Hematopoietic multipotent progenitor cell (in vitro differentiated cells): ENCODE results near the gene SDSL. TPM values are rescaled to one million over a fixed set of nuclear protein-coding genes. Genes with fewer than 3 reads are reported as not detected.

Source experiments
- DNase-seq, 3 donors: peaks; one replicate each; pipeline ENCODE4 v3.0.0-alpha.2; 2011 to 2015; ENCODE audit warnings: low read depth in 2 of 3, low spot score in 2 of 3
- total RNA-seq: library from RNA; depleted of rRNA; stranded (reverse); fragments of >200 nt; gene quantifications from one replicate; pipeline ENCODE4 v1.2.3, GENCODE V29; 2012

Gene SDSL
- total RNA-seq, 1 donor, result 16.2 TPM

- DNase-seq, result no peak
Measured at GRCh38 chr12:113418213-113418879, 3.8 kb upstream of the SDSL start.

GRCh38 chr12:113420996-113421595 is 1.1 kb upstream of the SDSL start:
- no peak for DNase-seq

DNA sequence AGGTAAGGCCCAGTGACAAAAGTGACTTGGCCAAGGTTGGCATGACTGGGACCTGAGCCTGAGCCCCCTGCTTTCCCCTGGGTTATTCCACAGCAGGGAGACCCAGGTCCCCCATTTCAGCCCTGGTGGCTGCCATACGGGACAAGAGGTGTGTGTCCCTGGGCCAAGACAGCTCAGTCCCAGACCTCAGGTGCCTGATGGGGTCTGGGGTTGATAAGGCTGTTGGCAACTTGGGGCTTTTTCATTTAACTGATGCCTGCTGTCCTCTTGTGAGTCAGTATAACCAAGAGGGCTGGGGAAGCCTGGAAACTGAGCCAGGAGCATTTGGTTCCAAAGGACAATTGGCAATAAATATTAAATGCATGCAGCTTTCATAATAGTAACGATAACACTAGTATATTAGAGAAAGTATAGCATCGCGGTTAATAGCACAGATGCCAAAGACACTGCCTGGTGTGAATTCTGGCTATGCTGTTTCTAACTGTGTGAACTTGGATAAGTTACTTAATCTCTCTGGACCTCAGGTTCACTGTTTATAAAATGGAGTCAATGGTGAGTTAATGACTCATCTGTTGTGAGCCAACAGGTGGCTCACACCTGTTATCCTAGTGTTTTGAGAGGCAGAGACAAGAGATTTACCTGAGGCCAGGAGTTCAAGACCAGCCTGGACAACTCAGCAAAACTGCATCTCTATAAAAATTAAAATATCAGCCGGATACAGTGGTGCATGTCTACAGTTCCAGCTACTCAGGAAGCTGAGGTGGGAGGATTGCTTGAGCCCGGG is 898 bp downstream of the SDSL start:
- no peak for DNase-seq

GRCh38 chr12:113424456-113424855 is 2.3 kb downstream of the SDSL start:
- no peak for DNase-seq

DNA sequence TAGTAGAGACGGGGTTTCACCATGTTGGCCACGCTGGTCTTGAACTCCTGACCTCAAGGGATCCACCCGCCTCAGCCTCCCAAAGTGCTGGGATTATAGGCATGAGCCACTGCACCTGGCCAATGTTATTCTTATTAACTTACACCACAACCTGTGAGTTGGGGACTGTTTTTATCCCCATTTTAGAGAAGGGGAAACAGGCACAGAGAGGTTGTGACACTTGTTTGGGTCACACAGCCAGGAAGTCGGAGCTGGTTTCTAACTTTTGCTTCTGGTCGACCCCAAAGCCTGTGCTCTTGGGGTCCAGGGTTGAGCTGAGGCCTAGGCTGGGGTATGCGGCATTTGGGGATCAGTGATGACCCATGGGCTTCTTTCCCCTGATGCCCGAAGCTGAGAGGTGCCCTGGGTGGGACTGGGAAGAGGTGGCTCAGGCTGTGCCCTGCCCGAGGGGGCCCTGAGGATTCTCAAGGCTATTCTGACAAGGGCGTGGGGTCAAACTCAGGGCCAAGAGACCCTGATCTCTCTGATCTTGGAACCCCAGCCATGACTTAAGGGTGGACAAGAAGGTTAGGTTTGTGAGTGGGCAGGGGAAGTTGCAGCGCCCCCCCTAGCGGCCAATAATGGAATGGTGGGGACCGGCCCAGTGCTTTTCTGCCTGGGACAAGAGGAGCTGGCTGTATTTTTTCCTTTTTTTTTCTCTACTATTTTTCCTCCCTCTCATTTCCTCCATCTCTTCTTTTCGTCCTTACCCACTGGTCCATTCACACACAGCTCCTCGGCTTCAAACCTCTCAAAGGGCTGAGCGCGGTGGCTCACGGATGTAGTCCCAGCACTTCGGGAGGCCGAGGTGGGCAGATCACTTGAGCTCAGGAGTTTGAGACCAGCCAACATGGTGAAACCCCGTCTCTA is 3.0 kb downstream of the SDSL start:
- peak; percentile 13 to 59 (median 36) for DNase-seq

DNA sequence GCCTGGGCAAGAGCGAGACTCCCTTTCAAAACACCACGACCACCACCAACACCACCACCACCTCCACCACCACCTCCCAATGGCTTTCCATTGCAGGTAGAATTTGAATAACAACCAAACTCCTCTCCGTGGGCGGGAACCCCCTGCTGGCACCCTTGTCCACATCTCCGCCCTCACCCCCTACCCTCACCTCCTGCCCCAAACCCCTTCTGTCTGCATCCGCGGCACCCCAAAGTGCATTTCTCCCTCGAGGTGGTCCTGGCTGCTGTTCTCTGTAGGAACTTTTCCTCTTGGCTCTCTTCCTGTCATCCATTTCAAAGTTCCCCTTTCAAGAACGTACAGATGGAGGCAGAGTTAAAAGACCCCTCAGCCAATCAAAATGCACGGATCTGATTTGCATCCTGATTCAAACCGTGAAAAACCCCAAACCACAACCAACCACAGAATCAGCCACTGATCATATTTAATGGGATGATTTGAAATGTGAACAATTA is 3.8 kb downstream of the SDSL start:
- no peak for DNase-seq

- no peak for DNase-seq
Measured at GRCh38 chr12:113427882-113428281, 5.7 kb downstream of the SDSL start.

DNA sequence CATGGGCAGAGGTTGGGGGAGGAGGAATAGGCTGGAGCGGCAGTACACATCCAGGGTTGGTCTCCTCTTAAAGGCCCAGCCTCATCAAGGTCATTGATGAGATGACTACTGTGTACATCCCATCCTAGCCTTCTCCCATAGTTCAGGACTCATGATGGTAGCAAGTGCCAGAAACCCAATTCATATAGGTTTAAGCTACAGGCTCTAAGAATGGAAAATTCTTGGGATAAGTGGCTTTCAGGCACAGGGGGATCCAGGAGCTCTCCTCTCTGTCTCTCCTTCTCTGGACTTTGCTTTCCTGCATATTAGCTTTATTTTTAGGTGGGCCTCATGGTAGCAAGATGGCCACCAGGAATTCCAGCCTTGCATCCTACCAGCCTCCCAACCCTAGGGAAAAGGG is 6.3 kb downstream of the SDSL start:
- no peak for DNase-seq

- DNase-seq, result no peak
Measured at GRCh38 chr12:113432986-113433385, 10.8 kb downstream of the SDSL start.

DNA sequence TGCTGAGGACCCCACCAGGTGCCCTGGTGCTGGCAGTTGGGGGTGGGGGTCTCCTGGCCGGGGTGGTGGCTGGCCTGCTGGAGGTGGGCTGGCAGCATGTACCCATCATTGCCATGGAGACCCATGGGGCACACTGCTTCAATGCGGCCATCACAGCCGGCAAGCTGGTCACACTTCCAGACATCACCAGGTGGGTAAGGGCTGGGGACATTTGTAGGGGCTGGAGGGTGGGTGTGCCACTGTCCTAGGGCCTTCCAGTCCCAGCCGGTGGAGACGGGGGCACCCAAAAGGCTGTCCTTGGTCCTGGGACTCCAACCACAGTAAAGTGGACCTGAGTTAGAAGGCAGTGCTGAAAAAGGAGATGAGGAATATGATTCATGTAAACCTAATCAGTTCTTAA is 13.2 kb downstream of the SDSL start:
- DNase-seq, result no peak

- DNase-seq, result no peak
Measured at GRCh38 chr12:113436586-113436985, 14.4 kb downstream of the SDSL start.

DNA sequence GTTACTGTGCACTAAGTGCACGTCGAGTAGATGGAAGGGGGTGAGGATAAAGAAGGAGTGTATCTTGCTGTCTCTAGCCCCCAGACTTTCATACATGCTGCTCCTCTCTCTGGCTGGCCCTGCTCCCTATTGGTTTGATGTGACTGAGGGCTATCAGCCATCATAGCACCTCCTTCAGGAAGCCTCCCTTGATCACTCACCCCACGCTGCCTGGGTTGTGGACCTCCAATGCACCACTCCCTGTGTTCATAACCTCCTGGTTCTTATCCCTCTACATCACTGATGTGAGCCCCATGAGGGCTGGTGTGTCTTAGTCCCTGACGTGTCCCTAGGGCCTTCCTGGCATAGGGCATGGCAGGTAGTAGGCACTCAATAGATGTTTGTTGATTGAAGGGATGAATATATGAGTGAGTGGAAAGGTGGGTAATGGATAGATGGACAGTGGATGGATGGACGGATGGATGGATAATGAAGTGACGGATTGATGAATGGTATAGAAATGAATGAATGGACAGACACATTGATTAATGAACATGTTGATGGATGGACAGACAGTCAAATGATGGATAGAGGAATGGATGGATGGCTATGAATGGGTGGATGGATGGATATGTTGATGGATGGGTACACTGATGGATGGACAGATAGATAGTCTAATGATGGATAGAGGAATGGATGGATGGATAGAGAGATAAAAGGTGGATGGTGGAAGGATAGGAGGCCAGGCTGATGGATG is 15.0 kb downstream of the SDSL start:
- no peak for DNase-seq

GRCh38 chr12:113437729-113438100 is 15.5 kb downstream of the SDSL start:
- DNase-seq, result no peak

DNA sequence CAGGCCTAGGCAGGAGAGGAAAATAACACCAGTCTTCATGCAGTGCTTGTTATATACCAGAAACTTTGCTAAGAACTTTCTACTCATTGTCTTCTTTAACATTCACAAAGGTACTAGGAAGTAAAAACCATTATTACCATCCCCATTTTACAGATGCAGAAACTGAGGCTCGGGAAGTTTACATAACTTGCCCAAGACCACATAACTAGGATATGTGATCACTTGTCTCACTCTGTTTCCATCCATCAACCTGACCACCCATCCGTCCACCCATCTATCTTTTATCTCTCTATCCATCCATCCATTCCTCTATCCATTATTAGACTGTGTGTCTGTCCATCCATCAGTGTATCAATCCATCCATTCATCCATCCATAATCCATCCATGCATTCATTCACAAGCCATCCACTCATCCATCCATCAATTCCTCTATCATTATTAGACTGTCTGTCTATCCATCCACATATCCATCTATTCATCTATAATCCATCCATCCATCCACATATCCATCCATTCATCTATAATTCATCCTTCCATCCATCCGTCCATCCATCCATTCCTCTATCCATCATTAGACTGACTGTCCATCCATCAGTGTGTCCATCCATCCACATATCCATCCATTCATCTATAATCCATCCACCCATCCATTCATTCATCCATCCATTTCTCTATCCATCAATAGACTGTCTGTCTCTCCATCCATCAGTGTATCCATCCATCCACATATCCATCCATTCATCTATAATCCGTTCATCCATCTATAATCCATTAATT is 16.5 kb downstream of the SDSL start:
- DNase-seq, result no peak

GRCh38 chr12:113439301-113439597 is 17.1 kb downstream of the SDSL start:
- no peak for DNase-seq

GRCh38 chr12:113439606-113440030 is 17.4 kb downstream of the SDSL start:
- DNase-seq, result peak in 1 of 3 donors; percentile 39

- no peak for DNase-seq
Measured at GRCh38 chr12:113440336-113440735, 18.2 kb downstream of the SDSL start.

DNA sequence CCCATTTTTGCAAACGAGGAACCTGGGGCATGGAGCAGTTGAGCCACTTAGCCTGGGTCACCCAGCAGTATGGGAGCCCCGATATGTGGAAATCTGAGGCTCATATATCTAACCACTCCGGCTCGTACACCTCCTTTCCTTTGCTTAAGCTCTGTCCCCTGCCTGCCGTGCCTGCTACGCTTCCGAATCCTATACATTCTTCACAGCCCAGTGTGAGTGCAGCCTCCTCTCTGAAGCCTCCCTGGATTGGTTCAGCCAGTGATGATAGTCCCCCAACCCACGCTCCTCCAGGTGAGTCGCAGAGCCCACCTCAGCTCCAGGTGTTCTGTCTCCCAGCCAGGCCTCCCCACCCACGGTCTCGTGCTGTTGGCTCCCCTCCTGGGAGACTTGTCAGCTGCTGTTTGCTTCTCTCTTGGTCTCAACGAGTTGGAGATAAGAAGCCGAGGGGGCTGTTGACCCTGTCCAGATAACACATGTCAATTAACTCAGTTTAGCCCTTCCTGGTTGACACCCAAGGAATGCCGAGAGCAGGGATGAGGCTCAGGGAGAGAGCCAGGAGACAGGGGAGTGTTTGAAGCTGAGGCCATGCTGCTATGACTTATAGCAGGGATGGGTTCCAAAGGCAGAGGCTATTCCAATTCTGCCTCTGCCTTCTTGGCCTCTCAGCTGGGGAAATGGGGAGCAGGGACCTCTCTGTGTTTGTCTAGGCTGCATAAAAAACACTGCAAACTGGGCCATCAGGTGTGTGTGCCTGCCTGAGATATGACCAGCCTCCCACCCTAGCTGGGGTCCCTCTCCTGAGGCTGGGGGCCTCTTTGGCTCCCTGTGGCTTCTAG is 19.0 kb downstream of the SDSL start:
- no peak for DNase-seq
